Small intestine (tissue), 7 donors: ENCODE data around the gene PSTPIP1. TPM values are rescaled to one million over a fixed set of nuclear protein-coding genes. Genes with fewer than 3 reads are reported as not detected.

Source experiments
- DNase-seq, 2 donors: peaks; one replicate each; pipeline versions ENCODE4 v3.0.0 to v3.0.0-alpha.2; 2013
- FAIRE-seq: peaks from 2 replicates; lab custom pipeline; 2012; peaks lifted over from hg19 to GRCh38; lab: Jason Lieb, UNC
- H3K27ac ChIP-seq, 3 donors: one replicate each; pipeline ENCODE4 v1.5.1; 2013; ENCODE audit warnings: low read length in 2 of 3, mild to moderate bottlenecking in 2 of 3, control low read depth in 1 of 3, inconsistent platforms in 1 of 3, low read depth in 1 of 3, moderate library complexity in 1 of 3
- H3K27me3 ChIP-seq, 3 donors: one replicate each; pipeline ENCODE4 v1.6.1; 2013; ENCODE audit warnings: low read length in 3 of 3, inconsistent platforms in 1 of 3; ENCODE audit not compliant: control insufficient read depth in 3 of 3, insufficient read depth in 3 of 3
- H3K36me3 ChIP-seq, 3 donors: one replicate each; pipeline ENCODE4 v1.6.1; 2013; ENCODE audit warnings: low read length in 3 of 3, inconsistent platforms in 1 of 3, low read depth in 1 of 3, mild to moderate bottlenecking in 1 of 3, moderate library complexity in 1 of 3; ENCODE audit not compliant: control insufficient read depth in 3 of 3, insufficient read depth in 2 of 3
- H3K4me1 ChIP-seq, 3 donors: one replicate each; pipeline ENCODE4 v1.6.1; 2013; ENCODE audit warnings: low read length in 2 of 3, inconsistent platforms in 1 of 3, low read depth in 1 of 3, mild to moderate bottlenecking in 1 of 3, moderate library complexity in 1 of 3; ENCODE audit not compliant: control insufficient read depth in 3 of 3, insufficient read depth in 2 of 3
- H3K4me3 ChIP-seq, 3 donors: one replicate each; pipeline ENCODE4 v1.5.1; 2013; ENCODE audit warnings: low read length in 3 of 3, control low read depth in 1 of 3, inconsistent platforms in 1 of 3, low read depth in 1 of 3, mild to moderate bottlenecking in 1 of 3, moderate library complexity in 1 of 3
- H3K9me3 ChIP-seq, 2 donors: one replicate each; pipeline ENCODE4 v1.6.1; 2013; ENCODE audit warnings: low read depth in 1 of 2, low read length in 1 of 2; ENCODE audit not compliant: control insufficient read depth in 2 of 2, insufficient read depth in 1 of 2
- WGBS, 3 donors: extraction: QIAGEN DNeasy Blood & Tissue Kit; methylation state at CpG; one replicate each; pipeline ENCODE4 v1.1.7; 2013; 5-methylcytosine and 5-hydroxymethylcytosine counted together
- polyA plus RNA-seq, 4 donors: library from polyadenylated mRNA; stranded (reverse) in 3 of 4; unstranded in 1 of 4; fragments of 200-250 nt in 3 of 4; fragments of 120-200 nt in 1 of 4; gene quantifications; one replicate each; pipeline versions ENCODE4 v1.2.1 to v1.2.3, GENCODE V29; 2013
- donor health status: healthy with polysubstance abuse.
- donor health status: control.
- donor health status: control.
- donor health status: Bipolar disorder and iron deficiency.
- donor health status: healthy.

PSTPIP1 gene
- polyA plus RNA-seq, 4 donors, result 1.8 to 17.0 (median 3.2) TPM

DNA sequence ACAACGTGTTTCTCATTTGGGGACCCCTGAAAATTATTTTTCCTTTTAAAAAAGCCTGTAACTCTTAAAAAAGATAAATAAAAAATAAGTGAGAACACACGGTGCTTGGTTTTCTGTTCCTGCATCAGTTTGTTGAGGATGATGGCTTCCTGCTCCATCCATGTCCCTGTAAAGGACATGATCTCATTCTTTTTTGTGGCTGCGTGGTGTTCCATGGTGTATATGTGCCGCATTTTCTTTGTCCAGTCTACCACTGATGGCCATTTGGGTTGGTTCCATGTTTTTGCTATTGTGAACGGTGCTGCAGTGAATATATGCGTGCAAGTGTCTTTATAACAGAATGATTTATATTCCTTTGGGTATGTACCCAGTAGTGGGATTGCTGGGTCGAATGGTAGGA is 73.7 kb downstream of the PSTPIP1 start:
- H3K36me3 ChIP-seq, result peaks cover 0 to 7% (median 0%) of the 10 kb centered on the region in 3 donors
- H3K4me1 ChIP-seq, result peaks cover 3 to 50% (median 3%) of the 10 kb centered on the region in 3 donors
- no peak for DNase-seq
- no peaks in the 10 kb centered on the region for H3K27me3 ChIP-seq
- H3K4me3 ChIP-seq, result peak overlapping the region in 2 of 3 donors; percentile 36 to 93
- peak overlapping the region in 2 of 3 donors; percentile 64 to 95 for H3K27ac ChIP-seq
- 48 to 73% (median 69%) methylated on average over 7 of the region's 7 CpGs for WGBS, 3 donors
- no peaks in the 10 kb centered on the region for H3K9me3 ChIP-seq
- no peak for FAIRE-seq

DNA sequence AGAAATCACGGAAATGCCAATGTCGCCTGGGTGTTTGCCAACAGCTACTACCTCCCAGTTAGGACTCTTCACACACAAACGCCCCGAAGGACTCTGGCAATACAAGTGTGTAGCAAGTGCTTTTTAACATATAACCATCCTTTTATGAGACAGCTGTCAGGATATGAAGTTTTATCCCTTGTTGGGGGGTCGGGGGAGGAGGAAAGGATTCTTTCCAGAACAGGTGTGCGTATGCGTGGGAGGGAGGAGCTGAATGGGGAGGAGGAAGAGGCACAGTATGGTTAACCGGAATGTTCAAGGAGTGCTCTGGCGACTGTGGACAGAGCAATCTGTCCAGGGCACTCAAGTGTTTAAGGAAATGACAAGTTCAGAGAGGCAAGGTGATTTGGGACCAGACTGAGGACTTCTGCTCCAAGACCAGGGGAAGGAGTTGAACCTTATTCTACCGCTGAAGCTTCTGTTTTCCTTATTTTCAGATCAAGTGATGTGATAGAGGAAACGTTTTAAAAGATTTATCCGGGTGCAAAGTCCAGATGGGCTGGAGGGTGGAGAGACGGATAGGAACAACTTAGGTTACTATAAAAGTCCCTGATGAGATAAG is 74.7 kb downstream of the PSTPIP1 start:
- Histone ChIP-seq H3K36me3 (peaks cover 0 to 7% (median 0%) of the 10 kb centered on the region in 3 donors), H3K4me1 (peaks cover 2 to 43% (median 3%) of the 10 kb centered on the region in 3 donors), H3K9me3 (no peaks in the 10 kb centered on the region), H3K4me3 (peak overlapping the region in 2 of 3 donors; percentile 93 to 95), H3K27me3 (no peaks in the 10 kb centered on the region), H3K27ac (peak overlapping the region; percentile 74 to 97 (median 95))
- FAIRE-seq, result no peak
- 11 to 28% (median 26%) methylated on average over 13 of the region's 13 CpGs for WGBS, 3 donors
- peak; percentile 92 to 96 for DNase-seq

DNA sequence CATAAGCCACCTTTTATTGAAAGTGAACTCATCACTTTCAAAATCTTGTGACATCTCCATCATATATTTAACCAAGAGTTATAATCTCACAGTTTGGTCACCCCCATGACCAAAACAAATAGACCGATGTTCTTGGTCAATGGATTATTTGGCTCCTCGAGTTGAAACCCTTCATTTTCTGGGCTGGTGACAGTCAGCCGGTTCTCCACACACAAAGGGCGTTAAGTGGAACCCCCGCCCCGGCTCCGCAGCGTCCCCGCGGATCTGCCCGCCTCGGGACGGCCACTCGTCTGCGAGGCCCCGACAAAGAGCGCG is 75.2 kb downstream of the PSTPIP1 start:
- no peaks in the 10 kb centered on the region for H3K27me3 ChIP-seq
- DNase-seq (no peak), FAIRE-seq (no peak)
- H3K9me3 ChIP-seq, result no peaks in the 10 kb centered on the region
- peak overlapping the region; percentile 85 to 97 (median 95) for H3K27ac ChIP-seq
- peaks cover 0 to 38% (median 0%) of the 10 kb centered on the region in 3 donors for H3K4me1 ChIP-seq
- WGBS, 3 donors, result 0 to 1% (median 1%) methylated on average over 18 of the region's 18 CpGs
- peaks cover 0 to 7% (median 0%) of the 10 kb centered on the region in 3 donors for H3K36me3 ChIP-seq
- peak overlapping the region; percentile 90 to 95 (median 93) for H3K4me3 ChIP-seq

GRCh38 chr15:77070495-77071304 is 75.8 kb downstream of the PSTPIP1 start, which contains the start of gene TSPAN3:
Gene TSPAN3, minus strand, starts transcription at chr15:77071109. Its CDS starts 155 bp downstream, at chr15:77070954.
- Histone ChIP-seq H3K4me1 (peaks cover 0 to 33% (median 0%) of the 10 kb centered on the region in 3 donors), H3K36me3 (peaks cover 0 to 4% (median 0%) of the 10 kb centered on the region in 3 donors), H3K27ac (peak within 1 kb of the TSS; percentile 85 to 97 (median 95)), H3K27me3 (no peaks in the 10 kb centered on the region), H3K4me3 (peak within 1 kb of the TSS; percentile 90 to 95 (median 93)), H3K9me3 (no peaks in the 10 kb centered on the region)
- WGBS, 3 donors, result 0 to 1% (median 1%) methylated on average over 63 to 97 of the region's 97 CpGs
- DNase-seq (peak; percentile 94 to 96), FAIRE-seq (no peak)

DNA sequence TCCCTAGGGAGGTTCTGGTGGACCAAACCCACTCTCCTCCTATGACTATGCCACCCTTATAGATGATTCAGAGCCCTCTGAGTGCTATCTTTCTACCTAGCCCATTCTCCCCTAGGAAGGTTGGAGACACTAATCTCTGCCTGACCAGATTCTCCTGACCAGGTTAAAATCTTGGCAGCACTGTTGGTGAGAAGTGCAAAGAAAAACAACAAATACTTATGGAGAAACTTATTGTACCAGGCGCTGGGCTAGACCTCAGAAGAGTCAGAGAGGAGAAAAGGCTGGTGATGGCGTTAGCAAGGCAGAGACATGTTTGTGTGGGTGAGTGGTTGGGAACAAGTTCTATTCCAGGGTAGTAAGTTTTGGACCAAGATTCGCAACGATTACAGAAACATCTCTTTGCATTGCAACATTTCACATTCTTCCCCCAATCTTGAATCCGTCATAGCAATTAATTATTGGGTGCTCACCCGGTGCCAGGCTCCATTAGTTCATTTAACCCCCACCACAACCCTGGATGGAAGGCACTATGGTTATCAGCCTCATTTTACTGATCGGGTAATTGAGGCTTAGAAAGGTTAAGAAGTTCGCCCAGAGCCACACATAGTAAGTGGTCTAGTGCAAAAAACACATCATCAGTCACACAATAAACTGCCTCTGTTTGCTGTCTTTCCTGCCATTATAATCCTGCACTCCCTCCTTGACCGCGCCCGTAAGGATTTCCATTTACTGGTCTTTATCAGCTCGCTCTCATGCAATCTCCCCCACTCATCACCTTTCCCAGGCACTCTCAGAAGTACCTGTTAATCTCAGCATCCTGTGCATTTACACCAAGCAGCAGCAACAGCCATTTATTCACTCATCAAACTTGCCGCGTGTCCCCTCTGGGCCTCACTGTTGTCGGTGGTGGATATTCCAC is 76.6 kb downstream of the PSTPIP1 start:
- FAIRE-seq, result no peak
- WGBS, 3 donors, result 85 to 86% (median 85%) methylated on average over 15 of the region's 15 CpGs
- DNase-seq, result no peak
- H3K36me3 ChIP-seq, result peaks cover 0 to 4% (median 0%) of the 10 kb centered on the region in 3 donors
- H3K4me3 ChIP-seq, result peak overlapping the region in 1 of 3 donors; percentile 95
- H3K27me3 ChIP-seq, result no peaks in the 10 kb centered on the region
- peaks cover 0 to 28% (median 0%) of the 10 kb centered on the region in 3 donors for H3K4me1 ChIP-seq
- H3K9me3 ChIP-seq, result no peaks in the 10 kb centered on the region
- H3K27ac ChIP-seq, result peak overlapping the region in 1 of 3 donors; percentile 97

GRCh38 chr15:77074350-77074749 is 79.4 kb downstream of the PSTPIP1 start:
- peaks cover 0 to 4% (median 0%) of the 10 kb centered on the region in 3 donors for H3K36me3 ChIP-seq
- H3K4me1 ChIP-seq, result peaks cover 0 to 6% (median 0%) of the 10 kb centered on the region in 3 donors
- DNase-seq, result no peak
- H3K4me3 ChIP-seq, result no peak overlapping the region
- H3K27ac ChIP-seq, result no peak overlapping the region
- H3K27me3 ChIP-seq, result no peaks in the 10 kb centered on the region
- no peaks in the 10 kb centered on the region for H3K9me3 ChIP-seq
- 77 to 87% (median 85%) methylated on average over 2 of the region's 2 CpGs for WGBS, 3 donors
- FAIRE-seq, result no peak

- no peak overlapping the region for H3K4me3 ChIP-seq
- H3K27me3 ChIP-seq, result no peaks in the 10 kb centered on the region
- H3K27ac ChIP-seq, result no peak overlapping the region
- no peaks in the 10 kb centered on the region for H3K9me3 ChIP-seq
- WGBS, 3 donors, result 76 to 83% (median 80%) methylated on average over 9 of the region's 9 CpGs
- no peak for DNase-seq
- peaks cover 0 to 5% (median 0%) of the 10 kb centered on the region in 3 donors for H3K4me1 ChIP-seq
- FAIRE-seq, result no peak
- H3K36me3 ChIP-seq, result no peaks in the 10 kb centered on the region
Measured at GRCh38 chr15:77075528-77075927, 80.6 kb downstream of the PSTPIP1 start.
